Dendritic cell treated with granulocyte-macrophage colony-stimulating factor and Interleukin-4, amounts not matched to agents 40 ng/mL and 50 ng/mL, for 4 days (primary cell): ENCODE measurements around the gene KBTBD7.

Experiments used
- H3K27ac Mint-ChIP-seq: one replicate; pipeline ENCODE4 v1.8.0; 2022; ENCODE audit warnings: mild to moderate bottlenecking, mixed read lengths
- H3K27me3 Mint-ChIP-seq: one replicate; pipeline ENCODE4 v1.8.0; 2022; ENCODE audit warnings: mild to moderate bottlenecking, mixed read lengths
- H3K36me3 Mint-ChIP-seq: one replicate; pipeline ENCODE4 v1.8.0; 2022; ENCODE audit warnings: low read depth, mixed read lengths
- H3K4me1 Mint-ChIP-seq: one replicate; pipeline ENCODE4 v1.8.0; 2022; ENCODE audit warnings: low read depth, mixed read lengths
- H3K4me3 Mint-ChIP-seq: one replicate; pipeline ENCODE4 v1.8.0; 2022; ENCODE audit warnings: mild to moderate bottlenecking, moderate library complexity, mixed read lengths
- H3K9me3 Mint-ChIP-seq: one replicate; pipeline ENCODE4 v1.8.0; 2022; ENCODE audit warnings: mixed read lengths
- intact Hi-C: fragments of 100-400 bp; cut with micrococcal nuclease; formaldehyde crosslinking; loops from one replicate; pipeline ENCODE4 v1.15.0; 2022

KBTBD7 gene, protein sequence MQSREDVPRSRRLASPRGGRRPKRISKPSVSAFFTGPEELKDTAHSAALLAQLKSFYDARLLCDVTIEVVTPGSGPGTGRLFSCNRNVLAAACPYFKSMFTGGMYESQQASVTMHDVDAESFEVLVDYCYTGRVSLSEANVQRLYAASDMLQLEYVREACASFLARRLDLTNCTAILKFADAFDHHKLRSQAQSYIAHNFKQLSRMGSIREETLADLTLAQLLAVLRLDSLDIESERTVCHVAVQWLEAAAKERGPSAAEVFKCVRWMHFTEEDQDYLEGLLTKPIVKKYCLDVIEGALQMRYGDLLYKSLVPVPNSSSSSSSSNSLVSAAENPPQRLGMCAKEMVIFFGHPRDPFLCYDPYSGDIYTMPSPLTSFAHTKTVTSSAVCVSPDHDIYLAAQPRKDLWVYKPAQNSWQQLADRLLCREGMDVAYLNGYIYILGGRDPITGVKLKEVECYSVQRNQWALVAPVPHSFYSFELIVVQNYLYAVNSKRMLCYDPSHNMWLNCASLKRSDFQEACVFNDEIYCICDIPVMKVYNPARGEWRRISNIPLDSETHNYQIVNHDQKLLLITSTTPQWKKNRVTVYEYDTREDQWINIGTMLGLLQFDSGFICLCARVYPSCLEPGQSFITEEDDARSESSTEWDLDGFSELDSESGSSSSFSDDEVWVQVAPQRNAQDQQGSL

GRCh38 chr13:41193919-41194824 is at the start of gene KBTBD7:
Gene KBTBD7, minus strand, starts transcription at chr13:41194569. Its CDS starts 312 bp downstream, at chr13:41194257.
- Mint-ChIP-seq H3K4me3 (peak within 1 kb of the TSS; percentile 91), H3K27me3 (no peaks in the 10 kb centered on the region), H3K4me1 (peaks cover 26% of the 10 kb centered on the region), H3K36me3 (peaks cover 34% of the 10 kb centered on the region), H3K27ac (peak within 1 kb of the TSS; percentile 97), H3K9me3 (peaks cover 9% of the 10 kb centered on the region)
- intact Hi-C loops = loop anchor here (1.0 to 5.0 kb wide), 3 partner anchors 62 to 272 kb away; partner anchors contain the start of genes KBTBD6 and MTRF1

- Mint-ChIP-seq H3K36me3 (peaks cover 45% of the 10 kb centered on the region), H3K27me3 (no peaks in the 10 kb centered on the region), H3K27ac (no peak overlapping the region), H3K9me3 (no peaks in the 10 kb centered on the region), H3K4me1 (no peaks in the 10 kb centered on the region), H3K4me3 (no peak overlapping the region)
- intact Hi-C loops = no loop called here
Observed at GRCh38 chr13:41241626-41242025, 47.3 kb upstream of the KBTBD7 start.

DNA sequence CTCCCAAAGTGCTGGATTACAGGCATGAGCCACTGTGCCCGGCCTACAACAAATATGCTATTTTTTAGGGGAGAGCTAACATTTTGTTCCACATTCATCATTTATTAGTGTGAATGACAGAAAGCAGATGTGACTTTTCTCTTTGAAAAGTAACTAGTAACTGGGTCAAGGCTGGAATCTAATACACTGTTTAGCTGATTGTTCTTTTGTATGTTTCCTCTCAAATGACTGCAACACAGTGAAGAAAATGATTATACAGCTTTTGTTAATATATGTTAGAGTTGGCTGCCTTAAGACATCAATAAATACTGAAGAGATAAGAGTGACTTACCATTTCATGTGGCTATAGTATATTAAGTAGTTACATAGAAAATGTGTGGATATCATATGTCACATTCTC is 42.0 kb upstream of the KBTBD7 start:
- Mint-ChIP-seq H3K27ac (no peak overlapping the region), H3K4me1 (peaks cover 22% of the 10 kb centered on the region), H3K27me3 (no peaks in the 10 kb centered on the region), H3K4me3 (no peak overlapping the region), H3K36me3 (peaks cover 56% of the 10 kb centered on the region), H3K9me3 (no peaks in the 10 kb centered on the region)
- intact Hi-C loops = no loop called here

DNA sequence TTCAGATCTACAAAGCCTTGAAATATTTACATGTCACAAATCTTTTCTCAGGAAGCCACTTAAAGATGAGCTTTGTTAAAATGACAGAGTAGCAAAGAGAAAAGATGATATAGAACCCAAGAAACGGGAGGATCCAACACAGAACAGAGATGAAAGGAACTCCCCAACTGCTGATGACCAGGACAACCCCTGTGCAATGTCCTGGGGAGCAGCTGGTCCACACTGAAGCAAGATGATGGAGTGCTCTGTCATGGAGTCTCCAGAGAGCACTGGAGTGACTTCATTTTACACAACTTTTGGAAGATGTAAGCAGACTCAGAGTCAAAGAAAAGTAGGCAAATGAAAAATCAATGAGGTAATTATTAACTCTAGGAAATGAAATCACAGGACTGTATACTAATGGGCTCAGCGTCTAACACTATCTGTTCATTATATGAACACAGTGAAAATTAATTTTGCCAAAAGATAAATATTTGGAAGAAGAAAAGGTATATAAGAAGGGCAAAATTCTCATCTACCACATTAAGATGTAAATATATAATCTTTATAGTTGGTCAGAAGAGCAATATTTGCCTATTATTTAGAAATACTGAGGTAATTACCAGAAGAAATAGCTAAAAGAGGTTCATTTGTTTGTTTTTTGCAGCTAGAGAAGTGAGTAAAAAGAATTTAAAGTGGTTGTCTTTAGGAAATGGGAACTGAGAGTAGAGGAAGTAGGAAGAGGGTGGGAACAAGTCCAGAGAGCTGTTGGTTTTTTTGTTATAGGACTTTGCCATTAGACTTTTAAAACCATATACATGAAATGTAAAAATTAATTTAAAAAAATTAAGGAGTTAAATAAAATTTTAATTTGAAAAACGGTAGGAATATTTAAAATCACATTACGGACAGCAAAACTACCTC is 38.5 kb upstream of the KBTBD7 start:
- intact Hi-C loops = no loop called here
- peak overlapping the region; percentile 49 for H3K27ac Mint-ChIP-seq
- peaks cover 56% of the 10 kb centered on the region for H3K36me3 Mint-ChIP-seq

GRCh38 chr13:41231786-41232185 is 37.4 kb upstream of the KBTBD7 start:
- no peaks in the 10 kb centered on the region for H3K9me3 Mint-ChIP-seq
- H3K27ac Mint-ChIP-seq = peak overlapping the region; percentile 49
- H3K36me3 Mint-ChIP-seq = peaks cover 56% of the 10 kb centered on the region
- intact Hi-C loops = no loop called here
- H3K27me3 Mint-ChIP-seq = no peaks in the 10 kb centered on the region
- no peak overlapping the region for H3K4me3 Mint-ChIP-seq
- H3K4me1 Mint-ChIP-seq = peaks cover 22% of the 10 kb centered on the region

More for the DNA sequence above, 38.5 kb upstream of the KBTBD7 start:
- Mint-ChIP-seq H3K27me3 (no peaks in the 10 kb centered on the region), H3K4me3 (no peak overlapping the region), H3K4me1 (peaks cover 22% of the 10 kb centered on the region), H3K9me3 (no peaks in the 10 kb centered on the region)

GRCh38 chr13:41231025-41231677 is 36.8 kb upstream of the KBTBD7 start:
- H3K9me3 Mint-ChIP-seq = no peaks in the 10 kb centered on the region
- peaks cover 22% of the 10 kb centered on the region for H3K4me1 Mint-ChIP-seq
- intact Hi-C loops = no loop called here
- peaks cover 55% of the 10 kb centered on the region for H3K36me3 Mint-ChIP-seq
- H3K27ac Mint-ChIP-seq = peak overlapping the region; percentile 49
- H3K27me3 Mint-ChIP-seq = no peaks in the 10 kb centered on the region
- no peak overlapping the region for H3K4me3 Mint-ChIP-seq

DNA sequence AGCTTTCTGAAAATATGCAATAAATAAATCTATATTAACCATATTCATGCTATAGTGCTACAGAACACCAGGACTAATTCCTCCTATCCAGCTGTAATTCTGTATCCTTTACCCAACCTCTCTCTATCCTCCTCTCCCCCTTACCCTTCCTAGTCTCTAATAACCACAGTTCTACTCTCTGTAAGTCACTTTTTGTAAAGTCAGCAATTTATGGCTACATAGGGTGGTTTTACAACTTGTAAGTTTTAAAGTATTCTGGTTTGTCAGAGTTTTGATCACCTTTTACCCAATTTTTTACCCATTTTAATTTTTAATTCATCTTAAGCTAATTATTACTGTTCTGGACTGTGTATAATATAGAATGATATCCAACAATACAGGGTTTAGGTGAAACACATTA is 35.0 kb upstream of the KBTBD7 start:
- H3K4me3 Mint-ChIP-seq = no peak overlapping the region
- H3K9me3 Mint-ChIP-seq = no peaks in the 10 kb centered on the region
- peaks cover 45% of the 10 kb centered on the region for H3K36me3 Mint-ChIP-seq
- H3K4me1 Mint-ChIP-seq = peaks cover 22% of the 10 kb centered on the region
- intact Hi-C loops = no loop called here
- no peak overlapping the region for H3K27ac Mint-ChIP-seq
- no peaks in the 10 kb centered on the region for H3K27me3 Mint-ChIP-seq

DNA sequence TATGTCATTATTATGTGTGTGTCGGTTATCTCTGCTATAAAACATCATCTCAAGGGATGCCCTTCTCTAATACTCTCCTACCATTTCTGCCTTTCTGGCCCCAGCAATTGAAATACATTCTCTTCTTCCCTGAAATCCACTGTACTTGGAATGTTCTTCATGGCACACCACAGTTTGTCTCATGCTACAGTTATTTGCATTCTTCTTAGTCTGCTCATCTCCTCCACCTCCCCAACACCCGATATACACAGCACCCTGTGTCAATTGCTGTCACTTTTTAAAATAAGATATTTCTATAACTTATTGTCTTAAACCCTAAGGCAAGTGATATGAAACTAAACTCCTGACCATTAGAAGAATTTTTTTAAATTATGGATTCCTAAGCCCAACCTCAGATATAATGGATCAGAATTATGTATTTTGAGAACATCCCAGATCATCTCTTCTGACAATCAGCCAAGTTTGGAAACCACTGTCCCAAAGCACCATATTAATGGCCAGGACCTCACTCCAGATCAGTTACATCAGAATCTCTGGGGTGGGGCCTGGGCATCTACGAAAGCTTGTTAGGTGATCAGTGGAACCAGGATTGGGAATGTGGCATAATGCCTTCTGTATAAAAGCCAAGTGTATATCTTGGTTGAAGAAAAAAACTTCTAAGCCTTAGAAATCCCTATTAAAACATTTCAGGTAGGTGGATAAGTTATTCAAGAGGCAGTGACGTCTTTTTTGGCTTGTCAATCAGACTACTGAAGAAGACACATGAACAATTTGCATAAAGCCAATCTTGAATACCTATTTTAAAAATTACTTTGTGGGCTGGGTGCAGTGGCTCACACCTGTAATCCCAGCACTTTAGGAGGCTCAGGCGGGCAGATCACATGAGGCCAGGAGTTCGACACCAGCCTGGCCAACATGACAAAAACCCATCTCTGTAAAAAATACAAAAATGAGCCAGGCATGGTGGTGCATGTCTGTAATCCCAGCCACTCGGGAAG is 30.0 kb upstream of the KBTBD7 start:
- Mint-ChIP-seq H3K27me3 (no peaks in the 10 kb centered on the region), H3K27ac (no peak overlapping the region), H3K4me1 (no peaks in the 10 kb centered on the region), H3K4me3 (no peak overlapping the region), H3K36me3 (peaks cover 44% of the 10 kb centered on the region), H3K9me3 (no peaks in the 10 kb centered on the region)
- intact Hi-C loops = no loop called here

GRCh38 chr13:41222259-41222852 is 28.0 kb upstream of the KBTBD7 start:
- no peaks in the 10 kb centered on the region for H3K27me3 Mint-ChIP-seq
- intact Hi-C loops = loop anchor here (1.0 kb wide), 1 partner anchor 147 kb away; no protein-coding TSS in a partner anchor
- no peaks in the 10 kb centered on the region for H3K9me3 Mint-ChIP-seq
- no peak overlapping the region for H3K27ac Mint-ChIP-seq
- no peaks in the 10 kb centered on the region for H3K4me1 Mint-ChIP-seq
- H3K4me3 Mint-ChIP-seq = no peak overlapping the region
- H3K36me3 Mint-ChIP-seq = peaks cover 45% of the 10 kb centered on the region

DNA sequence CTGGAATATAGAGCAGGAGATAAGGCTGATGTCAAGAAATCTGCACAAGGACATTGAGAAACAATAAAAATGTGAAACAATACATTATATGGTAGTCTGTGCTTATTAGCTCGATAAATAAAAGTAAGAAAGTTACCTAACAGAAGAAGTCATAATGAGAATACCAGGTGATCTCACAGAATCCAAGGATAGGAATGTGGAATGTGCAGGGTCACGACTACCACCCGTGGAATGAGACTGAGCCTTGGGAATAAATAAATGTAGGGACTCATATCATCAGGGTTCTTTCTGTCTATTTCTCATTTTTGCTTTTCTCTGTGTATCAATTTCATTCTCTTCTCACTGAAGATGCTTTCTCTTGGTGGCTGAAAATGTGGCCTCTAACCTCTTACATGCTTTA is 26.0 kb upstream of the KBTBD7 start:
- H3K27ac Mint-ChIP-seq = no peak overlapping the region
- intact Hi-C loops = no loop called here
- H3K36me3 Mint-ChIP-seq = peaks cover 39% of the 10 kb centered on the region
- no peaks in the 10 kb centered on the region for H3K27me3 Mint-ChIP-seq
- H3K4me3 Mint-ChIP-seq = no peak overlapping the region
- no peaks in the 10 kb centered on the region for H3K9me3 Mint-ChIP-seq
- H3K4me1 Mint-ChIP-seq = no peaks in the 10 kb centered on the region

- H3K27ac Mint-ChIP-seq = no peak overlapping the region
- H3K36me3 Mint-ChIP-seq = peaks cover 34% of the 10 kb centered on the region
- H3K4me3 Mint-ChIP-seq = no peak overlapping the region
- no peaks in the 10 kb centered on the region for H3K27me3 Mint-ChIP-seq
- H3K9me3 Mint-ChIP-seq = peaks cover 16% of the 10 kb centered on the region
- intact Hi-C loops = no loop called here
- H3K4me1 Mint-ChIP-seq = no peaks in the 10 kb centered on the region
Observed at GRCh38 chr13:41216160-41216559, 21.8 kb upstream of the KBTBD7 start.
